T-cell (primary cell): ENCODE measurements around the gene RAB8B. TPM values are rescaled to one million over a fixed set of nuclear protein-coding genes. Genes with fewer than 3 reads are reported as not detected.

Source experiments
- total RNA-seq, 35 experiments: library from RNA in 6 of 35; stranded (reverse) in 6 of 35; fragments of 120-200 nt in 1 of 35; gene quantifications; one replicate each; pipeline versions ENCODE4 v1.2.1 to v1.2.4 and lab custom pipeline; 2013 to 2026

Gene RAB8B
- total RNA-seq, 5 donors from 2014 or later (not counting 1 experiment from before 2014, with no cell fraction given): 52.2 to 66.7 (median 55.7) TPM

Other genes with a start within 250 kb of the RAB8B start
- gene TPM1, start 146.9 kb upstream of the RAB8B start, total RNA-seq: 10 to 100 TPM; 12.1 to 27.0 (median 23.3) TPM
- gene LACTB, start 67.7 kb upstream of the RAB8B start, total RNA-seq: 10 to 100 TPM; 10.9 to 14.9 (median 12.2) TPM
- 100 to 1,000 TPM in 3 of 5 donors, 10 to 100 TPM in 2; 48.3 to 123 (median 106) TPM for gene RPS27L, start 32.1 kb upstream of the RAB8B start, total RNA-seq
- 10 to 100 TPM; 17.0 to 27.4 (median 20.9) TPM for gene APH1B, start 88.0 kb downstream of the RAB8B start, total RNA-seq
- gene CA12, start 192.2 kb downstream of the RAB8B start, total RNA-seq: under 1 TPM in 3 of 5 donors, not detected in 2; 0.12 to 0.51 (median 0.30) TPM